ENCODE results near the gene HAGH. TPM values are rescaled to one million over a fixed set of nuclear protein-coding genes. Genes with fewer than 3 reads are reported as not detected.

HAGH gene
- total RNA-seq, 1 experiment from 2014 or later: 50.9 TPM

- in situ Hi-C loops (cut with HindIII; ENCODE audit: low pct_unique_long_range_greater_than_20kb, low sequenced_read_pairs): no loop called here
- DNase-seq (ENCODE audit: low read depth, low spot score): no peak
These were observed 33.6 kb downstream of the HAGH start for GRCh38 chr16:1792836-1793577.

GRCh38 chr16:1791943-1792812, 34.4 kb downstream of the HAGH start:
- DNase-seq (ENCODE audit: low read depth, low spot score): no peak
- in situ Hi-C loops (cut with HindIII; ENCODE audit: low pct_unique_long_range_greater_than_20kb, low sequenced_read_pairs): no loop called here

GRCh38 chr16:1791256-1791942, 35.2 kb downstream of the HAGH start:
- DNase-seq (ENCODE audit: low read depth, low spot score): no peak
- in situ Hi-C loops (cut with HindIII; ENCODE audit: low pct_unique_long_range_greater_than_20kb, low sequenced_read_pairs): no loop called here

GRCh38 chr16:1790611-1791255, 35.9 kb downstream of the HAGH start:
- in situ Hi-C loops (cut with HindIII; ENCODE audit: low pct_unique_long_range_greater_than_20kb, low sequenced_read_pairs): no loop called here
- DNase-seq (ENCODE audit: low read depth, low spot score): no peak

- no peak for DNase-seq (ENCODE audit: low read depth, low spot score)
- in situ Hi-C loops (cut with HindIII; ENCODE audit: low pct_unique_long_range_greater_than_20kb, low sequenced_read_pairs): no loop called here
These were observed 36.4 kb downstream of the HAGH start for GRCh38 chr16:1790261-1790610.

- no peak for DNase-seq (ENCODE audit: low read depth, low spot score)
- in situ Hi-C loops (cut with HindIII; ENCODE audit: low pct_unique_long_range_greater_than_20kb, low sequenced_read_pairs): no loop called here
These were observed 37.0 kb downstream of the HAGH start for GRCh38 chr16:1789643-1790045.

GRCh38 chr16:1788708-1789100, 37.9 kb downstream of the HAGH start:
- DNase-seq (ENCODE audit: low read depth, low spot score): no peak
- in situ Hi-C loops (cut with HindIII; ENCODE audit: low pct_unique_long_range_greater_than_20kb, low sequenced_read_pairs): no loop called here

GRCh38 chr16:1788095-1788707, 38.4 kb downstream of the HAGH start:
- DNase-seq (ENCODE audit: low read depth, low spot score): no peak
- in situ Hi-C loops (cut with HindIII; ENCODE audit: low pct_unique_long_range_greater_than_20kb, low sequenced_read_pairs): no loop called here

GRCh38 chr16:1787322-1788094, 39.1 kb downstream of the HAGH start:
- DNase-seq (ENCODE audit: low read depth, low spot score): no peak
- in situ Hi-C loops (cut with HindIII; ENCODE audit: low pct_unique_long_range_greater_than_20kb, low sequenced_read_pairs): no loop called here

- no peak for DNase-seq (ENCODE audit: low read depth, low spot score)
- in situ Hi-C loops (cut with HindIII; ENCODE audit: low pct_unique_long_range_greater_than_20kb, low sequenced_read_pairs): no loop called here
These were observed 39.6 kb downstream of the HAGH start for GRCh38 chr16:1787056-1787321.

- DNase-seq (ENCODE audit: low read depth, low spot score): no peak
- in situ Hi-C loops (cut with HindIII; ENCODE audit: low pct_unique_long_range_greater_than_20kb, low sequenced_read_pairs): no loop called here
These were observed 40.2 kb downstream of the HAGH start for GRCh38 chr16:1786242-1787055.

- DNase-seq (ENCODE audit: low read depth, low spot score): no peak
These were observed 40.8 kb downstream of the HAGH start for GRCh38 chr16:1785846-1786170.

GRCh38 chr16:1784977-1785845, 41.4 kb downstream of the HAGH start:
- in situ Hi-C loops (cut with HindIII; ENCODE audit: low pct_unique_long_range_greater_than_20kb, low sequenced_read_pairs): no loop called here
- DNase-seq (ENCODE audit: low read depth, low spot score): no peak

More at GRCh38 chr16:1785846-1786170, 40.8 kb downstream of the HAGH start:
- in situ Hi-C loops (cut with HindIII; ENCODE audit: low pct_unique_long_range_greater_than_20kb, low sequenced_read_pairs): no loop called here

- in situ Hi-C loops (cut with HindIII; ENCODE audit: low pct_unique_long_range_greater_than_20kb, low sequenced_read_pairs): no loop called here
- peak; percentile 99 for DNase-seq (ENCODE audit: low read depth, low spot score)
These were observed 44.0 kb downstream of the HAGH start, which contains the start of the genes NUBP2 and SPSB3 for GRCh38 chr16:1782408-1783264. NUBP2 (plus strand) TSS chr16:1782960; CDS start chr16:1783021, 61 bp downstream. SPSB3 (minus strand) TSS chr16:1782571; CDS start chr16:1781483, 1,088 bp downstream.

Measured in SK-MEL-5 (cell line).